DOHH2 (cell line): ENCODE measurements around the gene MAX.
"Not testable (repeated sequence)": the region's sequence is repeated elsewhere in the genome, so short reads cannot be mapped to it uniquely, and the experiment has no call there.

ENCODE experiments used
- CTCF ChIP-seq: fragments of 200-600 bp; sonication (generic); IDR thresholded peaks from one replicate; pipeline ENCODE4 v1.5.1; 2014; ENCODE audit warnings: antibody characterized with exemption, mild to moderate bottlenecking, low read depth, low read length; ENCODE audit not compliant: poor library complexity, severe bottlenecking
- EZH2phosphoT487 ChIP-seq: fragments of 200-600 bp; sonication (generic); IDR thresholded peaks from 2 replicates; pipeline ENCODE4 v1.6.1; 2017; ENCODE audit warnings: borderline replicate concordance, mild to moderate bottlenecking, antibody characterized with exemption, low read length, moderate library complexity, mixed read lengths

GRCh38 chr14:65087835-65088234, 14.5 kb downstream of the MAX start:
- not testable (repeated sequence) for TF ChIP-seq CTCF, EZH2phosphoT487
